ENCODE data around the gene HNRNPC.
"Not testable (repeated sequence)": the region's sequence is repeated elsewhere in the genome, so short reads cannot be mapped to it uniquely, and the experiment has no call there.

The HNRNPC gene

DNA sequence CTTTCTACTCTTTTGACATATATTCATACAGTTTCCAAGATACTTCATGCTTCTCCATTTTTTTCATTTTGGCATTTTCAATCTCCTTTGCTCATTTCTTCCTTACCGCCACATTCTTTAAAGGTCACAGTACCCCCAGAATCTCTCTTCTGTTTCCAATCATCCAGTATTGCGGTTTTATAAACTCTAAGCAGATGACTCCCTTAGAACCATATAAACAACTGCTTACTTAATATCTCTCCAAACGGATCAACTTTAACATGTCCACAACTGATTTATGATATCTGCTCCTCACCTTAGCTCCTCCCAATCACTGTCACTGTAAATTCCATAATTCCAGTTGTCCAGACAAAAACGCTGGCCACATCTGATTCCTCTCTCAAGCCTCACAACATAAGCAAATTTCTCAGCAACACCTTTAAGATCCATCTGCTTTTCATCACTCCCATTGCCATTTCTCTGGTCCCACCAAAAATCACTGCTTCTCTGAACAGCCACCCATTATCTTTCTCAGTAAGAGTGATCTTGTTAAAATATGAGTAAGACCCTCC lies 49.6 kb downstream of the HNRNPC start:
- H3K9me3 Mint-ChIP-seq, result no peaks in the 10 kb centered on the region
- no peaks in the 10 kb centered on the region for H3K27me3 Mint-ChIP-seq
- no peak overlapping the region for H3K4me3 Mint-ChIP-seq
- CTCF ChIA-PET, result no interaction called here
- H3K36me3 Mint-ChIP-seq, result peaks cover 58% of the 10 kb centered on the region
- peaks cover 60% of the 10 kb centered on the region for H3K4me1 Mint-ChIP-seq
- DNase-seq, result no peak
- H3K27ac Mint-ChIP-seq, result peak overlapping the region; percentile 42

- Mint-ChIP-seq H3K27me3 (no peaks in the 10 kb centered on the region), H3K27ac (no peak overlapping the region), H3K36me3 (peaks cover 59% of the 10 kb centered on the region), H3K4me3 (no peak overlapping the region), H3K4me1 (peaks cover 59% of the 10 kb centered on the region), H3K9me3 (no peaks in the 10 kb centered on the region)
- DNase-seq, result no peak
- CTCF ChIA-PET, result no interaction called here
These were observed 50.1 kb downstream of the HNRNPC start for GRCh38 chr14:21219120-21219519.

DNA sequence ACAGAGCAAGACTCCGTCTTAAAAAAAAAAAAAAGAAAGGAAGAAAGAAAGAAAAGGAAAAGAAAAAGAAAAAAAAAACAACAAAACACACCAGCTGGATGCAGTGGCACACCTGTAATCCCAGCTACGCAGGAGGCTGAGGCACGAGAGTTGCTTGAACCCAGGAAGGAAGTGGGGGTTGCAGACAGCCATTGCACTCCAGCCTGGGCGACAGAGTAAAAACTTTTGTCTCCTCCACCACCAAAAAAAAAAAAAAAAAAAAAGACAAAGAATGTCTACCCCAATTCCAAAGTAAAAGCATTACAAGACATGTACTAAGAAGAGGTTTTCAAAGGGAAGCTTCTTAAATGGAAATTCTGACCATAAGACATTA lies 53.4 kb downstream of the HNRNPC start:
- peaks cover 46% of the 10 kb centered on the region for H3K4me1 Mint-ChIP-seq
- CTCF ChIA-PET, result no interaction called here
- H3K27ac Mint-ChIP-seq, result peak overlapping the region; percentile 71
- H3K4me3 Mint-ChIP-seq, result peak overlapping the region; percentile 10
- no peaks in the 10 kb centered on the region for H3K9me3 Mint-ChIP-seq
- peak; percentile 39 for DNase-seq
- H3K36me3 Mint-ChIP-seq, result peaks cover 58% of the 10 kb centered on the region
- H3K27me3 Mint-ChIP-seq, result no peaks in the 10 kb centered on the region

DNA sequence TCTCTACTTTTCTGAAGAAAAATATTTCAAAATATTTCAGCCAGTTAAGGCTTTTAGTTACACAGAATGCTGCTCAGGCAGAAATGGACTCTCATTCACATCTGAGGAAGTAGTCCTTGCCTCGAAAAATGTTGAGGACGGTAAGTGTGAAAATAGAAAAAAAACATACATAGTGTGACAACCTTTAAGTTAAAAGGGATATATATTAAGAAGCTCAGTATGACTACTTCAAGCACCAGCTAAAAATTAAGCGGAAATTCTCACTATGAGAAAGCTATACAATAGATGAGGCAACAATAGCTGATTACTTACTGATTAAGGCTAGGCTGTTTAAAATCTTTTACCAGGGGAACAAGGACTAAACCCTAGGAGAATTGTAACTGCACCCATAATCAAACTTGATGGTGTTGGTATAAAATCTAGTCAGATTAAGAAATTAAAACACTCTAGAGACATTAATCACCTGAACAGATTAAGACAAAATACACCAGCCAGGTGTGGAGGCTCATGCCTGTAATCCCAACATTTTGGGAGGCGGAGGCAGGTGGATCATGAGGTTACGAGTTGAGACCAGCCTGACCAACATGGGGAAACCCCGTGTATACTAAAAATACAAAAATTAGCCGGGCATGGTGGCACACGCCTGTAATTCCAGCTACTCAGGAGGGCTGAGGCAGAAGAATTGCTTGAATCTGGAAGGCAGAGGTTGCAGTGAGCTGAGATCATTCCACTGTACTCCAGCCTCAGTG lies 53.9 kb downstream of the HNRNPC start:
- peak overlapping the region; percentile 71 for H3K27ac Mint-ChIP-seq
- CTCF ChIA-PET, result interaction anchor here (1.1 kb wide), 1 partner anchor 148 kb away, joined by 3 read pairs; no protein-coding TSS in a partner anchor
- no peak overlapping the region for H3K4me3 Mint-ChIP-seq
- H3K27me3 Mint-ChIP-seq, result no peaks in the 10 kb centered on the region
- no peak for DNase-seq
- no peaks in the 10 kb centered on the region for H3K9me3 Mint-ChIP-seq
- H3K4me1 Mint-ChIP-seq, result peaks cover 44% of the 10 kb centered on the region
- H3K36me3 Mint-ChIP-seq, result peaks cover 56% of the 10 kb centered on the region

DNA sequence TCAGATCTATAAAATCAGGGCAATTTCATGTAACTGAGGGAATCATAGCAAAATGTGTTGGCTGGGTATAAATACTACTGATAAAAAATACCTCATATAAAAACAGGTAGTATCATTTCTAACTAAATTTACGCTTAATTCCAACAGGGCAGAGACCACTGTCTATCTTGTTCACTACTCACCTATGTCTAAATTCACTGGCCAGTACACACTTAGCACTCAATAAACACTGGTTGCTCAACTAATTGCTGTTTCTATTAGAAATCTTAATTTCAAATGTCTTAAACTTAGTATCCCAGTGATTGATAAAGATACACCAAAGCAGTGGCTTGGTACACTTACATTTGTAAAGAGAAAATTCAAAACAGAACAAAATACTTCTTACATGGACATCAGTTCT lies 55.6 kb downstream of the HNRNPC start:
- Mint-ChIP-seq H3K27ac (no peak overlapping the region), H3K9me3 (no peaks in the 10 kb centered on the region), H3K4me1 (peaks cover 35% of the 10 kb centered on the region), H3K4me3 (no peak overlapping the region), H3K36me3 (peaks cover 60% of the 10 kb centered on the region), H3K27me3 (no peaks in the 10 kb centered on the region)
- no peak for DNase-seq
- CTCF ChIA-PET, result no interaction called here

- H3K9me3 Mint-ChIP-seq, H3K4me3 Mint-ChIP-seq, DNase-seq, CTCF ChIA-PET, H3K27me3 Mint-ChIP-seq: not testable (repeated sequence)
- peaks cover 68% of the 10 kb centered on the region for H3K36me3 Mint-ChIP-seq
- peaks cover 32% of the 10 kb centered on the region for H3K4me1 Mint-ChIP-seq
- peak overlapping the region; percentile 42 for H3K27ac Mint-ChIP-seq
These were observed 56.4 kb downstream of the HNRNPC start for GRCh38 chr14:21212824-21213223.

GRCh38 chr14:21211509-21211908 lies 57.7 kb downstream of the HNRNPC start:
- Mint-ChIP-seq H3K9me3 (no peaks in the 10 kb centered on the region), H3K4me1 (peaks cover 30% of the 10 kb centered on the region), H3K27ac (no peak overlapping the region), H3K4me3 (no peak overlapping the region), H3K27me3 (no peaks in the 10 kb centered on the region), H3K36me3 (peaks cover 80% of the 10 kb centered on the region)
- CTCF ChIA-PET, result no interaction called here
- DNase-seq, result no peak

GRCh38 chr14:21210023-21210422 lies 59.2 kb downstream of the HNRNPC start:
- H3K4me3 Mint-ChIP-seq, result no peak overlapping the region
- H3K27ac Mint-ChIP-seq, result no peak overlapping the region
- H3K27me3 Mint-ChIP-seq, result no peaks in the 10 kb centered on the region
- DNase-seq, result no peak
- CTCF ChIA-PET, result no interaction called here
- peaks cover 15% of the 10 kb centered on the region for H3K4me1 Mint-ChIP-seq
- no peaks in the 10 kb centered on the region for H3K9me3 Mint-ChIP-seq
- peaks cover 86% of the 10 kb centered on the region for H3K36me3 Mint-ChIP-seq

GRCh38 chr14:21209185-21209584 lies 60.1 kb downstream of the HNRNPC start:
- no peak overlapping the region for H3K4me3 Mint-ChIP-seq
- CTCF ChIA-PET, result no interaction called here
- H3K4me1 Mint-ChIP-seq, result peaks cover 8% of the 10 kb centered on the region
- H3K27ac Mint-ChIP-seq, result no peak overlapping the region
- DNase-seq, result no peak
- H3K9me3 Mint-ChIP-seq, result no peaks in the 10 kb centered on the region
- H3K36me3 Mint-ChIP-seq, result peaks cover 86% of the 10 kb centered on the region
- H3K27me3 Mint-ChIP-seq, result no peaks in the 10 kb centered on the region

GRCh38 chr14:21208554-21208953 lies 60.7 kb downstream of the HNRNPC start:
- H3K4me1 Mint-ChIP-seq, result peaks cover 3% of the 10 kb centered on the region
- H3K4me3 Mint-ChIP-seq, result no peak overlapping the region
- DNase-seq, result no peak
- H3K27me3 Mint-ChIP-seq, result no peaks in the 10 kb centered on the region
- no peak overlapping the region for H3K27ac Mint-ChIP-seq
- CTCF ChIA-PET, result no interaction called here
- H3K36me3 Mint-ChIP-seq, result peaks cover 88% of the 10 kb centered on the region
- no peaks in the 10 kb centered on the region for H3K9me3 Mint-ChIP-seq

- Mint-ChIP-seq H3K4me3 (no peak overlapping the region), H3K27ac (no peak overlapping the region), H3K4me1 (no peaks in the 10 kb centered on the region), H3K9me3 (no peaks in the 10 kb centered on the region), H3K27me3 (no peaks in the 10 kb centered on the region), H3K36me3 (peaks cover 87% of the 10 kb centered on the region)
- CTCF ChIA-PET, result no interaction called here
- DNase-seq, result no peak
These were observed 62.2 kb downstream of the HNRNPC start for GRCh38 chr14:21206753-21207684.

DNA sequence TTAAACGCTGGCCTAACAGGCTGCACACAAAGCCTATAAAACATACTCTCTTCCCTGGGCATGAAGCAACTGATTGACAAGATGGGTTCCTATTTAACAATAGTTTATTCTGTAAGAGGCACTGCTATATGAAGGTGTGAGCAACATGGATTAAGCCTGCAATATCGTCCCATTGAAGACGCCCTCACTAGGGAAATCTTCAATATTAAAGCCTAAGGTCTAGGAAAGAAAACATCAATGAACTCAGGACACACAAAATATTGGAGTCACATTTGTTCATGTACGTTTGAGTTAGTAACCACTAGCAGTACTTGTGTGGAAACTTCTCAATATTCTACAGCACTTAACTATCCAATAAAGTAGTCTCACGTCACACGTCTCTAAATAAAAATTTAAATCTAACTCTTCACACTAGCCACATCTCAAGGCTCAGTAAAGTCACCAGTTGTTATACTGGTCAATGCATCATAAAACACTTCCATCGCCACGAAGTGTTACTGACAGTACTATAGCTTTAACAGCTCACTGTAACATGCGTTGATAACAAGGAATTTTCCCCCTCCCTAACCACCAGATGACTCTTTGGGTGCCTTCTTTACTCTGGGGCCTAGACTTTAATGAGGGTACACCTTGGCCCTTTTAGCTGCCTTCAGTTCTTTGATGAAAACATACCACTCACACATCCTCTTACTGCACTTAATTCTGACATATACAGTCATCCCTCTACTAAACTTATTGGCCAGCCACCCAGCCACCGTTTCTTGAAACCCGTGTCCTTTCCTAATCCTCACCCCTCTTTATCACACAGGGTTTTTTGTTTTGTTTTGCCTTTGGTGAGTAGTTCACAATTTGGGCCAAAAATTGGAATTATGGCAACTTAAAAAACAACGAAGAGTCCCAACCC lies 63.3 kb downstream of the HNRNPC start:
- no peak overlapping the region for H3K4me3 Mint-ChIP-seq
- H3K27me3 Mint-ChIP-seq, result no peaks in the 10 kb centered on the region
- peak overlapping the region; percentile 26 for H3K27ac Mint-ChIP-seq
- no peaks in the 10 kb centered on the region for H3K4me1 Mint-ChIP-seq
- CTCF ChIA-PET, result no interaction called here
- no peaks in the 10 kb centered on the region for H3K9me3 Mint-ChIP-seq
- peaks cover 79% of the 10 kb centered on the region for H3K36me3 Mint-ChIP-seq
- no peak for DNase-seq

GRCh38 chr14:21205026-21205677 lies 64.1 kb downstream of the HNRNPC start:
- CTCF ChIA-PET, result no interaction called here
- H3K27ac Mint-ChIP-seq, result no peak overlapping the region
- H3K36me3 Mint-ChIP-seq, result peaks cover 75% of the 10 kb centered on the region
- H3K4me3 Mint-ChIP-seq, result no peak overlapping the region
- no peaks in the 10 kb centered on the region for H3K27me3 Mint-ChIP-seq
- no peaks in the 10 kb centered on the region for H3K4me1 Mint-ChIP-seq
- H3K9me3 Mint-ChIP-seq, result no peaks in the 10 kb centered on the region
- DNase-seq, result no peak
